ENCODE data around the gene KHDC4. TPM values are rescaled to one million over a fixed set of nuclear protein-coding genes. Genes with fewer than 3 reads are reported as not detected.

KHDC4 gene
- total and polyA plus RNA-seq, 2 of the 4 experiments (the other 2 are of a cell fraction) = 28.0 to 29.9 TPM

GRCh38 chr1:155867766-155868165 is 66.4 kb downstream of the KHDC4 start:
- Histone ChIP-seq H4K8ac (ENCODE audit: low read depth in 2 of 2, low read length in 2 of 2) (no peak overlapping the region), H2BK20ac (ENCODE audit: low read depth, low read length) (no peak overlapping the region), H3K18ac (ENCODE audit: low read depth, low read length) (no peak overlapping the region), H3K4ac (ENCODE audit: low read depth, low read length) (no peak overlapping the region), H3K14ac (replicated peaks; ENCODE audit: low read depth, low read length) (no peak overlapping the region), H4K91ac (ENCODE audit: insufficient read depth, low read depth, low read length) (no peak overlapping the region), H2BK5ac (ENCODE audit: low read depth, low read length, poor library complexity, severe bottlenecking) (no peak overlapping the region), H2BK120ac (ENCODE audit: low read depth, low read length) (no peak overlapping the region), H3K9ac (ENCODE audit: low read depth, low read length) (no peak overlapping the region), H4K20me1 (ENCODE audit: insufficient read depth, low read length) (no peaks in the 10 kb centered on the region; the same call in 1 of the 2 replicates), H3K23ac (ENCODE audit: low read depth, low read length) (no peak overlapping the region), H3K9me3 (ENCODE audit: control insufficient read depth, insufficient read depth, low read length) (no peaks in the 10 kb centered on the region), H3K9me1 (ENCODE audit: insufficient read depth, low read length) (peaks cover 6% of the 10 kb centered on the region; the same call in 1 of the 2 replicates), H2AFZ (replicated peaks; ENCODE audit: low read length, poor library complexity) (no peak overlapping the region), H2AK5ac (ENCODE audit: low read depth, low read length) (no peak overlapping the region), H3K4me2 (ENCODE audit: low read depth, low read length) (no peak overlapping the region), H3K27ac (ENCODE audit: insufficient read depth, low read length) (no peak overlapping the region), H3K79me1 (ENCODE audit: low read depth in 1 of 2, low read length in 2 of 2) (peaks cover 17 to 55% of the 10 kb centered on the region in 2 experiments), H3K27me3 (ENCODE audit: control insufficient read depth, insufficient read depth, low read length) (no peaks in the 10 kb centered on the region), H3K4me1 (ENCODE audit: control insufficient read depth, insufficient read depth, low read length) (peaks cover 2% of the 10 kb centered on the region; the same call in 1 of the 2 replicates), H3K4me3 (ENCODE audit: insufficient read depth, low read depth, low read length) (no peak overlapping the region), H3K56ac (ENCODE audit: extremely low read depth, insufficient read depth, low read length) (no peak overlapping the region), H4K5ac (ENCODE audit: low read depth, low read length) (no peak overlapping the region), H2AK9ac (replicated peaks; ENCODE audit: low read depth, low read length, poor library complexity) (no peak overlapping the region), H2BK15ac (ENCODE audit: low read depth, low read length) (no peak overlapping the region), H3K36me3 (ENCODE audit: control insufficient read depth, insufficient read depth, low read length) (peaks cover 17% of the 10 kb centered on the region)
- no peak for TF ChIP-seq POLR2A (IDR thresholded peaks at IDR 0.05; ENCODE audit: low read depth, low read length)
- TF ChIP-seq, protein P1, sequence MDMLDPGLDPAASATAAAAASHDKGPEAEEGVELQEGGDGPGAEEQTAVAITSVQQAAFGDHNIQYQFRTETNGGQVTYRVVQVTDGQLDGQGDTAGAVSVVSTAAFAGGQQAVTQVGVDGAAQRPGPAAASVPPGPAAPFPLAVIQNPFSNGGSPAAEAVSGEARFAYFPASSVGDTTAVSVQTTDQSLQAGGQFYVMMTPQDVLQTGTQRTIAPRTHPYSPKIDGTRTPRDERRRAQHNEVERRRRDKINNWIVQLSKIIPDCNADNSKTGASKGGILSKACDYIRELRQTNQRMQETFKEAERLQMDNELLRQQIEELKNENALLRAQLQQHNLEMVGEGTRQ (IDR thresholded peaks at IDR 0.05; ENCODE audit: low read depth, low read length) = no peak
- TF ChIP-seq CTCF (conservative IDR thresholded peaks at IDR 0.05; ENCODE audit: low read depth, low read length) = no peak
- TF ChIP-seq MAZ (IDR thresholded peaks at IDR 0.05; ENCODE audit: borderline replicate concordance, low read depth, low read length) = no peak
- no peak for TF ChIP-seq RFX5 (IDR thresholded peaks at IDR 0.05; ENCODE audit: low read depth, low read length)
- no peak for TF ChIP-seq SMC3 (IDR thresholded peaks at IDR 0.05; ENCODE audit: low read depth, low read length)
- no peak for TF ChIP-seq NFE2L2 (IDR thresholded peaks at IDR 0.05; ENCODE audit: low read depth, low read length)
- no peak for TF ChIP-seq RAD21 (IDR thresholded peaks at IDR 0.05; ENCODE audit: low read length)
- TF ChIP-seq BHLHE40 (IDR thresholded peaks at IDR 0.05; ENCODE audit: low read depth, low read length) = no peak
- TF ChIP-seq ELK1 (IDR thresholded peaks at IDR 0.05; ENCODE audit: borderline replicate concordance, low read depth, low read length) = no peak
- 100% methylated on average over 1 of the region's 8 CpGs; no CpG with 5 or more reads in 1 of the 2 experiments for WGBS, 2 experiments (ENCODE audit: extremely low coverage in 2 of 2, insufficient read length in 1 of 2)
- BruUV-seq (replicated peaks) = no TSS peak
- CTCF ChIA-PET = no interaction called here
- ATAC-seq (ENCODE audit: low read depth) (no peak), DNase-seq (no peak)
- intact Hi-C loops (cut with micrococcal nuclease) (no loop called here), dilution Hi-C loops (cut with HindIII; ENCODE audit: low sequenced_read_pairs, unreplicated experiment) (no loop called here), in situ Hi-C loops (cut with MboI; ENCODE audit: low sequenced_read_pairs) (no loop called here)
- POLR2A ChIA-PET (ENCODE audit: unreplicated experiment) = no interaction called here

Measured in IMR-90 (cell line).